Upper lobe of right lung (tissue), 1 donor: ENCODE measurements around the gene ZNF524. TPM values are rescaled to one million over a fixed set of nuclear protein-coding genes. Genes with fewer than 3 reads are reported as not detected.

Experiments
- ATAC-seq: fragments of 200-7000 bp; cut with Tn5 transposase; one replicate; pipeline ENCODE4 v1.9.1; 2020; ENCODE audit warnings: mild to moderate bottlenecking, moderate library complexity
- DNase-seq: peaks from one replicate; pipeline ENCODE4 v3.0.0-alpha.2; 2020
- H3K27ac ChIP-seq: fragments of 200-600 bp; one replicate; pipeline ENCODE4 v1.8.0; 2022
- H3K27me3 ChIP-seq: fragments of 200-600 bp; one replicate; pipeline ENCODE4 v1.8.0; 2022; ENCODE audit warnings: mild to moderate bottlenecking
- H3K36me3 ChIP-seq: fragments of 200-600 bp; one replicate; pipeline ENCODE4 v1.8.0; 2022
- H3K4me1 ChIP-seq: fragments of 200-600 bp; one replicate; pipeline ENCODE4 v1.8.0; 2022
- H3K4me3 ChIP-seq: fragments of 200-600 bp; one replicate; pipeline ENCODE4 v1.8.0; 2022; ENCODE audit warnings: mild to moderate bottlenecking
- H3K9me3 ChIP-seq: fragments of 200-600 bp; one replicate; pipeline ENCODE4 v1.8.0; 2022
- intact Hi-C: fragments of 100-400 bp; cut with DNase I; formaldehyde crosslinking; loops from one replicate; pipeline ENCODE4 v1.11.0; 2022
- total RNA-seq: library from RNA; stranded (reverse); fragmentation: NEBNext Ultra II Directional; extraction: Animal tissue kit (Norgen Biotek cat#: 25700); gene quantifications from one replicate; pipeline ENCODE4 v1.2.1, GENCODE V29; 2021
- TF ChIP-seq, protein P1 (sequence below): fragments of 200-600 bp; IDR thresholded peaks from one replicate; pipeline ENCODE4 v1.8.0; 2022; ENCODE audit warnings: antibody characterized with exemption
- donor health status: DM: no; HTN: yes; CAD: no; lungs with severe emphysema.

Gene ZNF524
- total RNA-seq, 1 donor from 2014 or later: 28.6 TPM

DNA sequence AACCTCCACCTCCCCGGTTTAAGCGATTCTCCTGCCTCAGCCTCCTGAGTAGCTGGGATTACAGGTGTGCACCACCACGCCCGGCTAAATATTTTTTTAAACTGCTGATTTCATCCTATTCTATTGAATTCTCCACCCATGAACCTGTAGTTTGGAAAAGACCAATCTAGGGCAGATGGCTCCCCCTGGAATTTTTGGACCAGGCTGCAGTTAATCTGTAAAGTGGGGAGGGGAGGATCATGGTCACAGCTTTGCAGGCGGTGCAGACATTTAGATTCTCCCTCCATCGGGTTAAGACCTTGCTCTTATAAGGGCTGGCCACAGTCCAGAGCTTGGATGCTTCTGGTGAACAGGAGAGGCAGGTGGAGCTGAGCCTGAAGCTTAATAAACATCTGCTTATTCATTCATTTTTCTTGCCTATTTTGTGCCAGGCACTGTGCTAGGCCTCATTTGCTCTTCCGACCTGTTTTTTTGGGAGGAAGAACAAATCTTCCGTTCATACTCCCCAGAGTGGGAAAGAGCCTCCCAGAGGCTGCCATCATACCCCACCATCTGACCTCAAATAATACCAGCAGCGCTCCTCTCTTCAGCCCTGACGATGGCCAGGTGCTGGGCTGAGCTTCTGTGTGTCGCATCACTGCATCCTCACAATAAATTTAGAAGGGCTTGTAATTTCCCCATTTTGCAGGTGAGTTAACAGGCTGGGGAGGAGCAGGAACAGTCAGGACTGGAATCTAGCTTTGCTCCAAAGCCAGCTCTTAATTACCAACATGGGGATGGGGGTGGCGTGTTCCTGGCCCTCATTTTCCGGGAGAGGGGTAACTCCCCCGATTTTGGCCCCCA is 47.0 kb downstream of the ZNF524 start:
- Histone ChIP-seq H3K4me3 (peak overlapping the region; percentile 75), H3K36me3 (peaks cover 13% of the 10 kb centered on the region), H3K27ac (peak overlapping the region; percentile 64), H3K9me3 (no peaks in the 10 kb centered on the region), H3K4me1 (peaks cover 40% of the 10 kb centered on the region), H3K27me3 (no peaks in the 10 kb centered on the region)
- TF ChIP-seq, protein P1, sequence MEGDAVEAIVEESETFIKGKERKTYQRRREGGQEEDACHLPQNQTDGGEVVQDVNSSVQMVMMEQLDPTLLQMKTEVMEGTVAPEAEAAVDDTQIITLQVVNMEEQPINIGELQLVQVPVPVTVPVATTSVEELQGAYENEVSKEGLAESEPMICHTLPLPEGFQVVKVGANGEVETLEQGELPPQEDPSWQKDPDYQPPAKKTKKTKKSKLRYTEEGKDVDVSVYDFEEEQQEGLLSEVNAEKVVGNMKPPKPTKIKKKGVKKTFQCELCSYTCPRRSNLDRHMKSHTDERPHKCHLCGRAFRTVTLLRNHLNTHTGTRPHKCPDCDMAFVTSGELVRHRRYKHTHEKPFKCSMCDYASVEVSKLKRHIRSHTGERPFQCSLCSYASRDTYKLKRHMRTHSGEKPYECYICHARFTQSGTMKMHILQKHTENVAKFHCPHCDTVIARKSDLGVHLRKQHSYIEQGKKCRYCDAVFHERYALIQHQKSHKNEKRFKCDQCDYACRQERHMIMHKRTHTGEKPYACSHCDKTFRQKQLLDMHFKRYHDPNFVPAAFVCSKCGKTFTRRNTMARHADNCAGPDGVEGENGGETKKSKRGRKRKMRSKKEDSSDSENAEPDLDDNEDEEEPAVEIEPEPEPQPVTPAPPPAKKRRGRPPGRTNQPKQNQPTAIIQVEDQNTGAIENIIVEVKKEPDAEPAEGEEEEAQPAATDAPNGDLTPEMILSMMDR: no peak
- DNase-seq (no peak), ATAC-seq (no peak)
- intact Hi-C loops: no loop called here

DNA sequence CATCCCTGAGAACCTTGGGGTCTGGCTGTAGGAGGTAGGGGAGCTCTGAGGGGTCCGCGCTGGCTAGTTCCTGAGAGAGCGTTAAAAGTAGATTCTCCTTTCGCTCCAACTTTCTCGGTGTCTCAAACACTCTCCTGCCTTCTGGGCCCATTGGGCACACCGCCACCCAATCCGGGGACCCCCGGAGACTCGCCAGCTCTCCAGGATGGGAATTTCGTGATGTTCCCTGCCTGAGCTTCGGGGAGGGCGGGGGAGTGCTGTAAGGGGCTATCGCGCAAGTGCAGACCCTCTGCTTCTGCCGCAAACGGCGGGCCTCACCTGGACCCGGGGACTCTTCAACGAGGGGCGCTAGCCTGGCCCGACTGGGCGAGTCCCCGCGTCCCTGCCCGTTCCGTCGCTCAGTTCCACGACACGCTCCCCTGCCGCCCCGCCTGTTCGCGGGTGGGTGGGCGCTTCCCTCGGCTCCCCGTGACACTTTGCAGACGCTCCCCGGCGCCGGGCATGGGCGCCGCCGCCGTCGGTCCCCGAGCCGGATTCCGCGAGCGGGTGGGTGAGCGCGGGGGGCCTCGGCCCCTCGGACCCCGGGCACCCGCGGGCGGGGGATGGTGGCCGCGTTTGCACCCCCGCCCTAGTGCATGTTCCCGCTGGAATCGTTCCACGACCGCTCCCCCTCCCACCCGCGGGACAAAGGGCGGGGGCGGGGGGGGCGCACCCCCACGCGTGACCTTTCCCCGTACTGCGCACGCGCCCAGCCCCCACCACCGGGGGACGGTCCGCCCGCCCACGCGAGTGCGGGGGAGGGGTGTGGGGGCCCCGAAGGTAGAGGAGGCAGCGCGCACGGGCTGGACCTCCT is 47.9 kb downstream of the ZNF524 start, which contains the start of gene CCDC106:
CCDC106 (plus strand) TSS at position 481 of the 853 bp plus-strand sequence. CDS start 835 bp downstream, outside the sequence.
- Histone ChIP-seq H3K4me1 (peaks cover 32% of the 10 kb centered on the region), H3K27ac (peak within 1 kb of the TSS; percentile 64), H3K4me3 (peak within 1 kb of the TSS; percentile 75), H3K9me3 (no peaks in the 10 kb centered on the region), H3K36me3 (peaks cover 13% of the 10 kb centered on the region), H3K27me3 (no peaks in the 10 kb centered on the region)
- TF ChIP-seq, protein P1: no peak
- intact Hi-C loops: no loop called here
- ATAC-seq: peak; percentile 66
- DNase-seq: peak; percentile 86

DNA sequence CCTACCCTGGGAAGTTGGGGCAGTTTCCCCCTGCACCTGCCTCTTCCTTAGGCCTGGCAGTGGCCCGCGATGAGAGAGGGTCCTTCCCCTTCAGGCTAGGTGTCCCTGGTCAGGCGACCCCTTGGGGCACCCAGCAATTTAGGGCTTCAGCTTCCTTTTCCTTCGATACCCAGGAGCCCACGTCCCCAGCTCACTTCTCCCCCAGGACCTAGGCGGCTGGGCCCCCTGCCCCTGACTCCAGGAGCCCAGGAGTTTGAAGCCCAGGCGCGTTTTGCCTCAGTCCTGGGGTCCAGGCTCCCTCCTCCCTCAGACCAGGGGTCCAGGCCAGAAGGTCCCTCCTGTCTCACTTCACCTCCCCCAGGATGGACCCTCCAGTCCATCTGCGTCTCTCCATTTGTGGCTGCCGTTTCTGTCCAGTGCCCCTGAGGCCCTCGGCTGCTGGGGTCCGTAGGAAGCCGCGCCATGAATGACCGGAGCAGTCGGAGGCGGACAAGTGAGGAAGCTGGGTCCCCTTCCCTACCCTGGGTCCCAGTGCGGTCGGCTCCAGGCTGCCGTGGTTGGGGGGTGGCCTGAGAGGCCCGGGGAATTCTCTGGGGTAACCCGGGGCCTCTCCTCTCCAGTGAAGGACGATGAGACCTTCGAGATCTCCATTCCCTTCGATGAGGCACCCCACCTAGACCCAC is 48.6 kb downstream of the ZNF524 start:
- ATAC-seq: no peak
- no peak for DNase-seq
- intact Hi-C loops: no loop called here
- H3K4me1 ChIP-seq: peaks cover 29% of the 10 kb centered on the region
- no peaks in the 10 kb centered on the region for H3K27me3 ChIP-seq
- peak overlapping the region; percentile 64 for H3K27ac ChIP-seq
- peak overlapping the region; percentile 75 for H3K4me3 ChIP-seq
- TF ChIP-seq, protein P1: no peak
- H3K36me3 ChIP-seq: peaks cover 13% of the 10 kb centered on the region
- no peaks in the 10 kb centered on the region for H3K9me3 ChIP-seq

DNA sequence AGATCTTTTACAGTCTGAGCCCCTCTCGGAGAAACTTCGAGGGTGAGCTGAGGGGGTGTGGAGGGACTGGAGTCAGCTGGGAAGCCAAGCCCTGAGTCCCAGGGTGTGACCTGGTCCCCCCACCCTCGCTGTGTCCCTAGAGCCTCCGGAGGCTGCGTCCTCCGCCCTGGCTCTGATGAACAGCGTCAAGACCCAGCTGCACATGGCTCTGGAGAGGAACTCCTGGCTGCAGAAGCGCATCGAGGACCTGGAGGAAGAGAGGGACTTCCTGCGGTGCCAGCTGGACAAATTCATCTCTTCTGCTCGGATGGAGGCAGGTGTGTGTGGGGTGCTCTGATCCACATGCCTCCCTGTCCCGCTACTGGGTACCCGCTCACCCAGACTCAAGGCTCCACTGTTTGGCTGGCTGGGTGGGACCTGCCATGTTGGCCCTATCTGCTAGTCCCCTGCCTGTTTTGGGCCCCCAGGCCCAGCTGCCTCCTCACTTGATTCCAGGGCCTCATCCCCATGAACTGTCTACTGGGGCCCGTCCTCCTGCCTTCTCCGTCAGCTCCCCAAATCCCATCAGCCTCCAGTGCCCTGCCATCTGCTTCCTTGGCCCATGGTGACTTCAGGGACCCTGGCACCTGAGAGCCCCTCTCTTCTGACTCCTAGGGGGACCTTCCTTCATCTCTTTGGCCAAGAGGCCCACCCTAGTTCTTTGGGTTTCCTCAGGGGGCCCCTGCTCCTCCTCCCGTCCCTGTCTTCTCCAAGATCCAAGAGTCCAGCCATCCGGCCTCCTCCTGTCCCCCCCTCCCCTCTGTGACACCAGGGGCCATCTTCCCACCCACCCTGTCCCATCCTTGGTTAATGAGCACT is 49.4 kb downstream of the ZNF524 start:
- TF ChIP-seq, protein P1: no peak
- no peak for ATAC-seq
- Histone ChIP-seq H3K27ac (peak overlapping the region; percentile 64), H3K9me3 (no peaks in the 10 kb centered on the region), H3K4me3 (peak overlapping the region; percentile 75), H3K36me3 (peaks cover 13% of the 10 kb centered on the region), H3K4me1 (peaks cover 25% of the 10 kb centered on the region), H3K27me3 (no peaks in the 10 kb centered on the region)
- no peak for DNase-seq
- intact Hi-C loops: no loop called here
